H9 (cell line): ENCODE results near the gene FAM47C. TPM values are rescaled to one million over a fixed set of nuclear protein-coding genes. Genes with fewer than 3 reads are reported as not detected.
A peak's percentile ranks its signal among the peaks of the same experiment; 100 is the strongest.

ENCODE experiments used
- DNase-seq: peaks from one replicate; pipeline ENCODE4 v3.0.0-alpha.2; 2017
- H2AFZ ChIP-seq: one replicate; pipeline ENCODE4 v1.6.1; 2013; ENCODE audit warnings: mild to moderate bottlenecking, low read length, control low read depth, moderate library complexity
- H2AK5ac ChIP-seq: 2 replicates; pipeline ENCODE4 v1.6.1; 2013; ENCODE audit warnings: low read length, control low read depth, mixed read lengths; ENCODE audit not compliant: insufficient read length
- H2BK120ac ChIP-seq: one replicate; pipeline ENCODE4 v1.6.1; 2013; ENCODE audit warnings: low read depth, mild to moderate bottlenecking, low read length, control low read depth, inconsistent platforms; ENCODE audit not compliant: poor library complexity, severe bottlenecking
- H2BK12ac ChIP-seq: 2 replicates; pipeline ENCODE4 v1.6.1; 2013; ENCODE audit warnings: low read length, control low read depth, mixed read lengths, low read depth; ENCODE audit not compliant: insufficient read length
- H2BK15ac ChIP-seq: 2 replicates; pipeline ENCODE4 v1.6.1; 2013; ENCODE audit warnings: low read depth, low read length, control low read depth
- H2BK20ac ChIP-seq: one replicate; pipeline ENCODE4 v1.6.1; 2013; ENCODE audit warnings: low read depth, mild to moderate bottlenecking, low read length, control low read depth, inconsistent platforms; ENCODE audit not compliant: poor library complexity, severe bottlenecking
- H2BK5ac ChIP-seq: 2 replicates; pipeline ENCODE4 v1.6.1; 2013; ENCODE audit warnings: low read length, control low read depth, mixed read lengths; ENCODE audit not compliant: insufficient read length
- H3K14ac ChIP-seq: 2 replicates; pipeline ENCODE4 v1.6.1; 2013; ENCODE audit warnings: low read length, control low read depth; ENCODE audit not compliant: insufficient read depth
- H3K18ac ChIP-seq: 2 replicates; pipeline ENCODE4 v1.6.1; 2013; ENCODE audit warnings: low read depth, mild to moderate bottlenecking, mixed read lengths, low read length, control low read depth; ENCODE audit not compliant: insufficient read length
- H3K23ac ChIP-seq: 2 replicates; pipeline ENCODE4 v1.6.1; 2013; ENCODE audit warnings: low read length, control low read depth, mixed read lengths, low read depth; ENCODE audit not compliant: insufficient read length
- H3K23me2 ChIP-seq: 2 replicates; pipeline ENCODE4 v1.6.1; 2013; ENCODE audit warnings: low read depth, mild to moderate bottlenecking, mixed read lengths, low read length, control low read depth; ENCODE audit not compliant: insufficient read length, poor library complexity, severe bottlenecking
- H3K27ac ChIP-seq: 2 replicates; pipeline ENCODE4 v1.5.1; 2013; ENCODE audit warnings: low read length, control low read depth, mixed read lengths, low read depth; ENCODE audit not compliant: insufficient read length
- H3K27me3 ChIP-seq: 2 replicates; pipeline ENCODE4 v1.6.1; 2013; ENCODE audit warnings: low read length, control low read depth, inconsistent platforms; ENCODE audit not compliant: insufficient read depth
- H3K4ac ChIP-seq: 2 replicates; pipeline ENCODE4 v1.6.1; 2013; ENCODE audit warnings: low read depth, mild to moderate bottlenecking, control low read depth, inconsistent platforms, low read length, moderate library complexity
- H3K4me1 ChIP-seq: 2 replicates; pipeline ENCODE4 v1.6.1; 2013; ENCODE audit warnings: low read length, control low read depth, inconsistent platforms; ENCODE audit not compliant: insufficient read depth
- H3K4me2 ChIP-seq: 2 replicates; pipeline ENCODE4 v1.6.1; 2013; ENCODE audit warnings: low read length, control low read depth, mixed read lengths; ENCODE audit not compliant: insufficient read length, insufficient read depth
- H3K56ac ChIP-seq: 2 replicates; pipeline ENCODE4 v1.6.1; 2013; ENCODE audit warnings: low read depth, mild to moderate bottlenecking, mixed read lengths, low read length, control low read depth; ENCODE audit not compliant: insufficient read length
- H3K79me1 ChIP-seq: 2 replicates; pipeline ENCODE4 v1.6.1; 2013; ENCODE audit warnings: low read depth, mild to moderate bottlenecking, moderate library complexity, low read length, control low read depth, inconsistent platforms; ENCODE audit not compliant: insufficient read depth, poor library complexity, severe bottlenecking
- H3K79me2 ChIP-seq: 2 replicates; pipeline ENCODE4 v1.6.1; 2013; ENCODE audit warnings: low read length, control low read depth, inconsistent platforms; ENCODE audit not compliant: insufficient read depth
- H3K9ac ChIP-seq: 2 replicates; pipeline ENCODE4 v1.6.1; 2013; ENCODE audit warnings: low read length, control low read depth, mixed read lengths; ENCODE audit not compliant: insufficient read length; ENCODE audit errors: extremely low read depth
- H3K9me3 ChIP-seq: one replicate; pipeline ENCODE4 v1.6.1; 2013; ENCODE audit warnings: low read depth, low read length, inconsistent platforms; ENCODE audit not compliant: control insufficient read depth
- H3T11ph ChIP-seq: one replicate; pipeline ENCODE4 v1.6.1; 2013; ENCODE audit warnings: mild to moderate bottlenecking, low read length, control low read depth, inconsistent platforms
- H4K20me1 ChIP-seq: one replicate; pipeline ENCODE4 v1.6.1; 2013; ENCODE audit not compliant: control insufficient read depth, insufficient read length, insufficient read depth
- H4K5ac ChIP-seq: 2 replicates; pipeline ENCODE4 v1.6.1; 2013; ENCODE audit warnings: low read depth, mild to moderate bottlenecking, mixed read lengths, low read length, control low read depth; ENCODE audit not compliant: insufficient read length
- H4K8ac ChIP-seq: replicated peaks from 2 replicates; pipeline ENCODE4 v1.6.1; 2013; ENCODE audit warnings: low read length, control low read depth, mixed read lengths, low read depth; ENCODE audit not compliant: insufficient read length
- H4K91ac ChIP-seq: 2 replicates; pipeline ENCODE4 v1.6.1; 2013; ENCODE audit warnings: low read depth, mild to moderate bottlenecking, moderate library complexity, mixed read lengths, low read length, control low read depth; ENCODE audit not compliant: insufficient read length
- H3K27ac Mint-ChIP-seq, 3 experiments: 2 replicates in 2 of 3; 3 replicates in 1 of 3; pipeline ENCODE4 v1.8.0; 2020 to 2021; ENCODE audit warnings: mixed read lengths in 3 of 3, mild to moderate bottlenecking in 1 of 3, moderate library complexity in 1 of 3
- H3K27me3 Mint-ChIP-seq: 2 replicates; pipeline ENCODE4 v1.8.0; 2021; ENCODE audit warnings: low read depth, mild to moderate bottlenecking, moderate library complexity, mixed read lengths
- H3K36me3 Mint-ChIP-seq, 3 experiments: 2 replicates in 2 of 3; 3 replicates in 1 of 3; pipeline ENCODE4 v1.8.0; 2020 to 2021; ENCODE audit warnings: low read depth in 3 of 3, mixed read lengths in 3 of 3; ENCODE audit not compliant: insufficient read depth in 1 of 3
- H3K4me1 Mint-ChIP-seq, 2 experiments: 2 replicates each; pipeline ENCODE4 v1.8.0; 2020; ENCODE audit warnings: mixed read lengths in 2 of 2
- H3K4me3 Mint-ChIP-seq, 2 experiments: 2 replicates in 1 of 2; 3 replicates in 1 of 2; pipeline ENCODE4 v1.8.0; 2020 to 2021; ENCODE audit warnings: mild to moderate bottlenecking in 2 of 2, mixed read lengths in 2 of 2, moderate library complexity in 1 of 2
- H3K9me3 Mint-ChIP-seq, 2 experiments: 2 replicates in 1 of 2; 3 replicates in 1 of 2; pipeline ENCODE4 v1.8.0; 2020; ENCODE audit warnings: mild to moderate bottlenecking in 2 of 2, mixed read lengths in 2 of 2, moderate library complexity in 1 of 2
- WGBS: extraction: QIAGEN DNeasy Blood & Tissue Kit; methylation state at CpG from one replicate; pipeline ENCODE4 v1.1.7; 2013; ENCODE audit warnings: missing lambda C conversion rate, low lambda C conversion rate, mixed read lengths; ENCODE audit not compliant: insufficient read length; ENCODE audit errors: extremely low coverage; 5-methylcytosine and 5-hydroxymethylcytosine counted together
- total RNA-seq: library from RNA; stranded (reverse); gene quantifications from 2 replicates; pipeline ENCODE4 v1.2.1, GENCODE V29; 2021
- TF ChIP-seq, protein P1 (sequence below): fragments of 200-600 bp; sonication (generic); conservative IDR thresholded peaks from 3 replicates; pipeline ENCODE4 v1.8.0; 2021; ENCODE audit warnings: antibody characterized with exemption, mild to moderate bottlenecking

Gene FAM47C
- total RNA-seq, 1 experiment from 2014 or later = 0.07 TPM

GRCh38 chrX:36961590-36961989 is 46.6 kb upstream of the FAM47C start:
- no peaks in the 10 kb centered on the region for H3K79me1 ChIP-seq
- H2AFZ ChIP-seq = no peak overlapping the region
- peak; percentile 31 for DNase-seq

More at GRCh38 chrX:36961590-36961989, 46.6 kb upstream of the FAM47C start:
- Mint-ChIP-seq H3K36me3 (peaks cover 0 to 11% (median 6%) of the 10 kb centered on the region in 3 experiments; a peak in 4 of 7 replicates), H3K27me3 (peaks cover 34% of the 10 kb centered on the region), H3K4me1 (peaks cover 10 to 15% of the 10 kb centered on the region in 2 experiments), H3K9me3 (peaks cover 53 to 57% of the 10 kb centered on the region in 2 experiments), H3K27ac (no peak overlapping the region), H3K4me3 (peak overlapping the region in 1 of 2 experiments; percentile 25; a peak in 1 of 5 replicates)
- no peak overlapping the region for H3K4me2 ChIP-seq
- no peak overlapping the region for H2BK12ac ChIP-seq
- no peak overlapping the region for H3K56ac ChIP-seq
- H3K4me1 ChIP-seq = no peaks in the 10 kb centered on the region; the same call in 1 of the 2 replicates
- no peaks in the 10 kb centered on the region for H3K27me3 ChIP-seq
- H2AK5ac ChIP-seq = no peak overlapping the region
- no peak overlapping the region for H4K5ac ChIP-seq
- no peak overlapping the region for H4K8ac ChIP-seq
- WGBS = 71% methylated on average over 2 of the region's 10 CpGs
- no peaks in the 10 kb centered on the region for H3K9me3 ChIP-seq
- no peak overlapping the region for H4K91ac ChIP-seq
- no peak overlapping the region for H3K18ac ChIP-seq
- no peak overlapping the region for H3K14ac ChIP-seq
- no peak overlapping the region for H3K9ac ChIP-seq
- no peak overlapping the region for H2BK20ac ChIP-seq
- no peak overlapping the region for H2BK5ac ChIP-seq
- H3K27ac ChIP-seq = no peak overlapping the region
- no peak overlapping the region for H3K23ac ChIP-seq
- no peaks in the 10 kb centered on the region for H3K79me2 ChIP-seq
- H2BK120ac ChIP-seq = no peak overlapping the region
- TF ChIP-seq, protein P1, sequence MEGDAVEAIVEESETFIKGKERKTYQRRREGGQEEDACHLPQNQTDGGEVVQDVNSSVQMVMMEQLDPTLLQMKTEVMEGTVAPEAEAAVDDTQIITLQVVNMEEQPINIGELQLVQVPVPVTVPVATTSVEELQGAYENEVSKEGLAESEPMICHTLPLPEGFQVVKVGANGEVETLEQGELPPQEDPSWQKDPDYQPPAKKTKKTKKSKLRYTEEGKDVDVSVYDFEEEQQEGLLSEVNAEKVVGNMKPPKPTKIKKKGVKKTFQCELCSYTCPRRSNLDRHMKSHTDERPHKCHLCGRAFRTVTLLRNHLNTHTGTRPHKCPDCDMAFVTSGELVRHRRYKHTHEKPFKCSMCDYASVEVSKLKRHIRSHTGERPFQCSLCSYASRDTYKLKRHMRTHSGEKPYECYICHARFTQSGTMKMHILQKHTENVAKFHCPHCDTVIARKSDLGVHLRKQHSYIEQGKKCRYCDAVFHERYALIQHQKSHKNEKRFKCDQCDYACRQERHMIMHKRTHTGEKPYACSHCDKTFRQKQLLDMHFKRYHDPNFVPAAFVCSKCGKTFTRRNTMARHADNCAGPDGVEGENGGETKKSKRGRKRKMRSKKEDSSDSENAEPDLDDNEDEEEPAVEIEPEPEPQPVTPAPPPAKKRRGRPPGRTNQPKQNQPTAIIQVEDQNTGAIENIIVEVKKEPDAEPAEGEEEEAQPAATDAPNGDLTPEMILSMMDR = peak; percentile 52
- H3K4ac ChIP-seq = no peak overlapping the region
- no peaks in the 10 kb centered on the region for H4K20me1 ChIP-seq
- H3T11ph ChIP-seq = no peak overlapping the region
- no peak overlapping the region for H2BK15ac ChIP-seq
- no peaks in the 10 kb centered on the region for H3K23me2 ChIP-seq
